ENCODE results near the gene TTC5.
"Not testable (repeated sequence)": the region's sequence is repeated elsewhere in the genome, so short reads cannot be mapped to it uniquely, and the experiment has no call there.

Gene TTC5

DNA sequence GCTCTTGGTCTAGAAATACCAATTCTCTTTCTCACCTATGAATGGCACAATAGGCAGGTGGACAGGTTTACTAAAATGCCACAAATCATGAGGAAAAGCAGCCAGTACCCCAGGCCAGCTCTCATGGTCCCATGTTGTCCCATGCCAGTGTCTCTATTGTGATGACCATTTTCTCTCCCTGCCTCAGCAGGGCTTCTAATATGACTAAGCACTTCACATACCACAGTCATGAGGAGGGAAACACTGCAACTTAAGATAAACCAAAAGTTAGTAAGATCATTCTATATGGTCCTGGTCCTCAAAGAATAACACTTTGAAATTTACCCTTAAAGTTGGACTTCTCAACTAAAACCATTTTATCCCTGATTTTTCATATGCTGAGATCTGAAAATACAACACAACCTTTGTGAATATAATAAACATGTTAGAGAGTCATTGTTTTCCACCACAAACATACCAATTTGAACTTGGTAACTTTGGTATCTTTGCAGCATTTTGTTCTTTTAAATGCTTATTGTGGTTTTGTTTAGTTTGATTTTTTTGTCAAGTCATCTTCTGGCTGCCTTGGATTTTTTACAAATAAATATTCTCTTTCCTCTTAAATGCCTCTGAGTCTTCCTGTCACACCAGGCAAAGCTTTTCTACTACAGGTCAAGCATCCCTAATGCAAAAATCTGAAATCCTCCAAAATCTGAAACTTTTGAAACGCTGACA lies 3.6 kb downstream of the TTC5 start:
- no peak for DNase-seq (ENCODE audit: low read depth)

GRCh38 chr14:20295067-20295466 lies 10.7 kb downstream of the TTC5 start:
- no peak for DNase-seq (ENCODE audit: low read depth)

- DNase-seq (ENCODE audit: low read depth), result no peak
Measured at GRCh38 chr14:20294636-20295035, 11.1 kb downstream of the TTC5 start.

- DNase-seq (ENCODE audit: low read depth), result not testable (repeated sequence)
Measured at GRCh38 chr14:20281998-20282397, 23.8 kb downstream of the TTC5 start.

- DNase-seq (ENCODE audit: low read depth), result peak; percentile 30
Measured at GRCh38 chr14:20280265-20280664, 25.5 kb downstream of the TTC5 start.

DNA sequence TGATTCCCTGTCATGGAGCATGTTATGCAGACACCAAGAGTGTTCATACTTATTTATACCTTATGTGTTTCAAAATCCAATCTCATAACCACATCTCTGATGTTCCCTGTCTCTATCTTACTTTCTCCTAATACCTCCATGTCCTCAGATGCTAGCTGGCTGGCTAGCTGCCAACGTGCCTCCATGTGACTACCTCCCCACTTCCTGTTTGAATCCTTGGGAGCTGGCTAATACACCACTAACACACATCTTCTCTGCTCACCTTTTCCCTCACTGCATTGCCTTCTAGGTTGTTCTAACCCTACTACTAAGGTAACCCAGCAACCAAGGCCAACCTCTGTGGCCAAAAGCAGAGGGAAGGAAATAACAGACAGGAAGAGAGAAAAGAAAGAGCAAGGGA lies 27.3 kb downstream of the TTC5 start:
- peak; percentile 38 for DNase-seq (ENCODE audit: low read depth)

GRCh38 chr14:20277409-20277808 lies 28.3 kb downstream of the TTC5 start:
- DNase-seq (ENCODE audit: low read depth), result no peak

DNA sequence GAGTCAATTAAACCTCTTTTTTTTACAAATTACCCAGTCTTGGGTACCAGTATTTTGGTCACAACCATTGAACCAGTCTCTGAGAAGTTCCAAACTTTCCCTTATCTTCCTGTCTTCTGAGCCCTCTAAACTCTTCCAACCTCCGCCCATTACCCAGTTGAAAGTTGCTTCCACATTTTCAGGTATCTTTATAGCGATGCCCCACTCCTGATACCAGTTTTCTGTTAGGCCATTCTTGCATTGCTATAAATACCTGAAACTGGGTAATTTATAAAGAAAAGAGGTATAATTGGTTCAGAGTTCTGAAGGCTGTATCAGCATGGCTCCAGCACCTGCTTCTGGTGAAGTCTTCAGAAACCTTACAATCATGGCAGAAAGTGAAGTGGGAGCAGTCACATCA lies 31.7 kb downstream of the TTC5 start:
- DNase-seq (ENCODE audit: low read depth), result no peak

GRCh38 chr14:20264361-20264760 lies 41.4 kb downstream of the TTC5 start:
- not testable (repeated sequence) for DNase-seq (ENCODE audit: low read depth)

- DNase-seq (ENCODE audit: low read depth), result no peak
Measured at GRCh38 chr14:20262642-20263128, 43.1 kb downstream of the TTC5 start.

DNA sequence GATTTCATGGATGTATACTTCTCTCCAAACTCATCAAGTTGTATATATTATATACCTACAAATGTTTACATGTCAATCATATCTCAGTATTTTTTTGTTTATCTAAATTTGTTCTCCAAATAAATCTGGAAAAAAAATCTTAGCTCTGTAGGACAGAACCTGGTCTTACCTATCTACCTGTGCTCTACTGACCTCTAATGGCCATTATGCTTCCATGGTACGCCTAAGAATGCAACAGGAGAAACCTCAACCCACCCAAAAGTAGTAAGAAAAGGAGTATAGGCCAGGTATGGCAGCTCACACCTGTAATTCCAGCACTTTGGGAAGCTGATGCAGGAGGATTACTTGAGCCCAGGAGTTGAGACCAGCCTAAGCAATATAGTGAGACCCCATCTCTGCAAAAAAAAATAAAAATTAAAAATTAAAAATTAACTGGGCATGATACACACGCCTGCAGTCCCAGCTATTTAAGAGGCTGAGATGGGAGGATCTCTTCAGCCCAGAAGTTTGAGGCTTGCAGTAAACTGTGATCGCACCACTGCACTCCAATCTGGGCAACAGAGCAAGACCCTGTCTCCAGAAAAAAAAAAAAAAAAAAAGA lies 58.0 kb downstream of the TTC5 start:
- no peak for DNase-seq (ENCODE audit: low read depth)
